HG03460 (cell line): ENCODE results near the gene USP31.
"Not testable (repeated sequence)": the region's sequence is repeated elsewhere in the genome, so short reads cannot be mapped to it uniquely, and the experiment has no call there.

ENCODE experiments used
- ATAC-seq: cut with Tn5 transposase; IDR thresholded peaks from one replicate; pipeline ENCODE4 v1.9.1; 2021; ENCODE audit not compliant: unreplicated experiment

Gene USP31

DNA sequence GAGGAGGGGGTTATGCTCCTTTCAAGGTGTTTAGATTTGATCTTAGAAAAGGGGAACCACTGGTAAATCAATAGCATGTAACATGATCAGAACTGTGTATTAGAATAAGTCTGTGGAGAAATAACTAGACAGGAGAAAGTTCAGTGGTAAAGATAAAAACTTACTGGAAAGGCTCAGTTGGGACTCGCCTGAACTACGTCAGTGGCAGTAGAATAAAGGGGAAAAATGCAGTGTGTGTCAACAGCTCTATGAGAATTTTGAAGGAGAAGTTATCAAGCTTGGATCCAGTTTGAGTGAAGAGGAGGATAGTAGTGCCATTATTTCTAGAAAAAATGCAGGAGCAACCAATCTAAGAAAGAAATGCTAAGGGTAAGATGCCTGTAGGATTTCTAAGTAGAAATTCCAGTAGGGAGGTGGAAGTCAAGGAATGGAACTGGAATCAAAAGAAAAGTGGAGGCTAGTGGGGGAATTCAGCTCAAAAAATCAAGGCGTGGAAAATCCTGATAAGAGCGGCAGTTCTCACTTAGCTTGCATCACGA lies 48.2 kb downstream of the USP31 start:
- no peak for ATAC-seq

DNA sequence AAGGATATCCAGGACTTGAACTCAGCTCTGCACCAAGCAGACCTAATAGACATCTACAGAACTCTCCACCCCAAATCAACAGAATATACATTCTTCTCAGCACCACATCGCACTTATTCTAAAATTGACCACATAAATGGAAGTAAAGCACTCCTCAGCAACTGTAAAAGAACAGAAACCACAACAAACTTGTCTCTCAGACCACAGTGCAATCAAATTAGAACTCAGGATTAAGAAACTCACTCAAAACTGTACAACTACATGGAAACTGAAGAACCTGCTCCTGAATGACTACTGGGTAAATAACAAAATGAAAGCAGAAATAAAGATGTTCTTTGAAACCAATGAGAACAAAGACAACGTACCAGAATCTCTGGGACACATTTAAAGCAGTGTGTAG lies 52.8 kb downstream of the USP31 start:
- ATAC-seq = not testable (repeated sequence)

DNA sequence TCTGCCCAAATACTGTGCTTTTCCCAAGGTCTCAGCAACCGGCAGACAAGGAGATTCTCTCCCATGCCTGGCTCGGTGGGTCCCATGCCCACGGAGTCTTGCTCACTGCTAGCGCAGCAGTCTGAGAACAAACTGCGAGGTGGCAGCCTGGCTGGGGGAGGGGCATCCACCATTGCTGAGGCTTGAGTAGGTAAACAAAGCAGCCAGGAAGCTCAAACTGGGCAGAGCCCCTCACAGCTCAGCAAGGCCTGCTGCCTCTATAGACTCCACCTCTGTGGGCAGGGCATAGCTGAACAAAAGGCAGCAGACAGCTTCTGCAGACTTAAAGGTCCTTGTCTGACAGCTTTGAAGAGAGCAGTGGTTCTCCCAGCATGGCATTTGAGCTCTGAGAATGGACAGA lies 55.1 kb downstream of the USP31 start:
- not testable (repeated sequence) for ATAC-seq

DNA sequence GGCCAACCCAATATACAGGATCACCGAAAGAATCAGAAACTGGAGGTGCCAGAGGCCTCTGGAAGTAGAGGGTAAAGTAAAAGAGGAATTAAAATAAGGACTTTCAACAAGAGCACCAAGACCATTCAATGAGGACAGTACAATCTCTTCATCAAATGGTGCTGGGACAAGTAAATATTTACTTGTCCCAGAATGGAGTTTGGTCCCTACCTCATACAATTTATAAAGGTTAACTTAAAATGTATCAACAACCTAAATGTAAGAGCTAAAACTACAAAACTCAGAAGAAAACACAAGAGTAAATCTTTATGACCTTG lies 56.5 kb downstream of the USP31 start:
- no peak for ATAC-seq

DNA sequence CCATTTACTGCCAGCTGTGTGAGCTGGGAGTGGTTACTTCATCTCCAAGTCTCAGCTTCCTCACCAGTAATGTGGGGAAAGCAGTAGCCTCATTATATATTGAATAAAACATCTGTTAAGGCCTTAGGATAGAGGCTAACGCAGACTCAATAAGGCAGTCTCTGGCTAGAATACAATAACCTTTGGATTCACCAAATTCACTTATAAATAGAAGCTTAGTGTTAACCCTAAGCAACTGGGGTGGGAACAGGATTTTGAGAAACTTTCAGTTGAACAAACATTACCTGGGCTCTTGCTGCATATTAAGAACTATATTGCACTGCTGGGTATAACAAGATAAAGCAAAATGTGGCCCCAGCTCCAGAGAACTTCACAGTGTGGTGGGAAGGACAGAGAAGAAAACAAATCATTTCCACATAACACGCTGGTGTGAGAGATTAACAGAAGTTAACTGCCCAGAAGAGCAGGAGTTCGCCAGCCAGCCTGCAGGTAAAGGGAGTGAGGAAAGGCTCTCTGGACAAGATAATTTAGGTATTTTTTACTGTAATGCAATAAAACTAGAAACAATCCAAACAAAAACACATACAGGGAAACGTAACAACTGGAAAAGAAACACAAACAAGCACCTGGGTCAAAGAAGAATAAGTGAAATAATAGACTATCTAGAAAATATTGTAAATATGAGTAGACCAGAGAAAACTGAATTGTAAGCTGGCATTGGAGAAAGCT lies 57.0 kb downstream of the USP31 start:
- no peak for ATAC-seq

DNA sequence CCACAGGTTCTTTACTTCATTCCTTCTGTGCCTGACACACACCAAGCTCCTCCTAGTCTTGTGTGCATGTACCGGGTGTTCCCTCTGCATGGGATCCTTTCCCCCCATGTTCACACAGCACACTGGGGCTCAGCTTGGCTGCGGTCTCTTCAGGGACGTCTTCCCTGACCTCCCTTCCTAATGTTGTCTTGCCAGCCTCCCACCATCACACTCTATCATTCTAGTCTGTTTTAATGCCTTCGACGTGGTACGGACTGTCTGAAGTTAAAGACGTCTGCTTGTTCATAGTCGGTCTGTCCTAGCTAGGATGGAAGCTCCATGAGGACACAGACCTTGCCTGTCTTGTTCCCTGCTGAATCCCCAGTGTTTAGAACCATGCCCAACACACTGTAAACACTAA lies 60.1 kb downstream of the USP31 start:
- no peak for ATAC-seq

DNA sequence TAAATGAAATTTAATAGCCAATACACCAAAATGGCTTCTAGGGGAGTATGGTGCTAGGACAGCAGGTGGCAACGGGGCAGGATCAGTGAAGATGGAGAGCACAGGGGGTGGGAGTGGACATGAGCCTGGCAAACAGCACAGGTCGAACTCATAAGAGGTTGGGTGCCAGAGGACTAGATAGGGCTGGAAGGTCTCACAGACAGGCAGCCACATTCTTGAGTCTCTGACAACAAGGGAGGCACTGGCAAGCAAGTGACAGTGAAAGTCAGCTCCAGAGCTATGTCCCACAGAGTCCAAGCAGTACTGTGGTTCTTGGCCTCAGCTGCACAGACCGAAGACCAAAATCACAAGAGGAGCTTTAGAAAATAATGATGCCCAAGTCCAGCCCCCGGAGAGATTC lies 61.2 kb downstream of the USP31 start:
- no peak for ATAC-seq

DNA sequence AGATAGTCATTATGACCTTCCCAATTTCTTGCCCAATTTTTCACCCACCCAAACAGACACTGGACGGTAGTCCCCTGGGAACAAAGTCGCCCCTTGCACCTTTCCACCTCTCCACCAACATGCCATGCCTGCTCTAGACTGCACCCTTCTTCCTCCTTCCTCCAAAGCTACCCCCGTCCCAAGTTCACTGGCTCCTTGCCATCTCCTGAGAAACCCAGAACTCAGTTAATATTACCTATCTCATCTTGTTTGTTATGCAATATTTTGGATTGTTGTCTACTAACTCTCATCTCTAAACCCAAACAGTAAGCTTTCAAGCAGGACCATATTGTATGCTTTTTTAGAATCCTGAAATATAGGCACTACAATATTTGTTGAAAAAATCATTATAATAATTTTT lies 63.3 kb downstream of the USP31 start:
- no peak for ATAC-seq

DNA sequence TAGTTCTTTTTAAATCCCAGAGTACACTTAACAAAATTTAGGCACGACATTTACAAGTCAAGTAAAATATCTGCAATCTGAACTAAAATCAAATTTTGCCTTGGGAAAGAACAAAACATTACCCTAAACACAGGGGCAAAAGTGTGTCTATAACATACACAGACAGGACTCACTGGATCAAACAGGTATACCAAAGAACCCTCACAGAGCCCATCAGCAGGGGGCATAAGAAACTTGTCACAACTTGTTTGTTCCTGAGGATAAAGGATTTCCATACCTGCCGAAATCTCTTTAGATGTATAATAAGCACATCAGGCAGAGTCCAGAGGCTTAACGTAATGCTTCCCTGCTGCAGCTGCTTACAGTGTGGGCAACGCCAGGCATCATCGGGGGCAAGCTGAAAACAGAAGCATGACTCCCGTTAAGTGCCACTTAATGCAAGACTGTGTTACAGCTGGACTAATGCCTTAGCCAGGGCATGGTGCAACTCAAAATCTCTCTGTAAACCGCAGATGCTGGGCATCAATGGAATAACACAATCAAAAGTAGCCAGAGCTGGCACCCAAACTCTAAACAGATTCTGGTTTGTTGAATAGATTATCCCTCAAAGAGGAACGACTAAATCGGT lies 67.0 kb downstream of the USP31 start:
- no peak for ATAC-seq

DNA sequence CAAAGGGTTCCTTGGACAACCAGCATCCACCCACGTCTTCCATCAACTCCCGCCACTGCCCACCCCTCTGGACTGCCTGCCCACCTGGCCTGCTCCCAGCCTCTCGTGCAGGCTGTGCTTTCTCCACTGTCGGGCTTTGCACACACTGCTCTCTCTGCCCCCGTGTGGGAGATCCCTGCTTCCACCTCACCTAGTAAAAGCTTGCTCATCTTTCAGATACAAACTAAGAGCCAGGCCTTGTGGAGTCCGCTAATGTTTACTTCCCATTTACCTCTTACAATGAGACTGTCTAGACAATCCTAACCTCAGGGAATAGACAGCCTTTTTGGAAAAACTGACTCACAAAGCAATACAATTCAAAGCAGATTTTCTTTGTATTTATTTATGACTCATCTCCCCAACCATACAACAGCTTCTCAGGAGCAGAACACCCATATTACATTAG lies 67.6 kb downstream of the USP31 start:
- no peak for ATAC-seq

DNA sequence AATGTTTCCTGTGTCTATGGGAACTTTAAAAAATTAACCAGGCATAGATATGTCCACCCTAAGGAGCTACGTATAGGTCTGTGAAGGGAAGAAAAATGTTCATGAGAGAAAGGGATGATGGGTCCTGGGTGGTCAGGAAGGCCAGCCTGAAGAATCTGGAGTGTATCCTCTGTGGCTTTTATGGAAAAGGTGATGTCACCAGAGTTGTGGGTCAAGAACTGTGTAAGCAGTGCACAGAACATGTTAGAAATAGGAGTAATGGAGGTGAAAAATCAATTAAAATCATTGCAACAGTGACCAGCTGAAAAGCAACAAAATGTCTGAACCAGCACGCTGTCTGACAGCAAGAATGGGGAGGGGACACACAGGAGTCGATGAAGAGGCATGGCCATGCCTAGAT lies 68.5 kb downstream of the USP31 start:
- no peak for ATAC-seq

DNA sequence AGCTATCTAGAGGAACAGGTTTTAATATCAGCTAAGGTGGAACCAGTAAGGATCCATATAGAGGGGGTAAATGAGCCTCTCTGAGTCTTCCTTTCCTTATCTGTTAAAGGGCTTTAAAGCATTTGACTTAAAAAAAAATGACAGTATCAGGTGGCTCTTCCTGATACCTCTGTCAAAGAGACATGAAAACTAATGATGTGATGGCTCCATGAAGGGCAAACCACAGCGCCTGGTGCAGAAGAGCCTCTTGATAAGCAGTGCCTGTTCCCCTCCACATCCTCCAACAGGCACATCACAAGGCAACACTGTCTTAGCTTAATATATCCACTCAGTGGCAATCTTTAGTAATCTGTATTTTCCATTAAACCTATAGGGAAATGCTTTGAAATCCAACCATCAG lies 68.9 kb downstream of the USP31 start:
- no peak for ATAC-seq

DNA sequence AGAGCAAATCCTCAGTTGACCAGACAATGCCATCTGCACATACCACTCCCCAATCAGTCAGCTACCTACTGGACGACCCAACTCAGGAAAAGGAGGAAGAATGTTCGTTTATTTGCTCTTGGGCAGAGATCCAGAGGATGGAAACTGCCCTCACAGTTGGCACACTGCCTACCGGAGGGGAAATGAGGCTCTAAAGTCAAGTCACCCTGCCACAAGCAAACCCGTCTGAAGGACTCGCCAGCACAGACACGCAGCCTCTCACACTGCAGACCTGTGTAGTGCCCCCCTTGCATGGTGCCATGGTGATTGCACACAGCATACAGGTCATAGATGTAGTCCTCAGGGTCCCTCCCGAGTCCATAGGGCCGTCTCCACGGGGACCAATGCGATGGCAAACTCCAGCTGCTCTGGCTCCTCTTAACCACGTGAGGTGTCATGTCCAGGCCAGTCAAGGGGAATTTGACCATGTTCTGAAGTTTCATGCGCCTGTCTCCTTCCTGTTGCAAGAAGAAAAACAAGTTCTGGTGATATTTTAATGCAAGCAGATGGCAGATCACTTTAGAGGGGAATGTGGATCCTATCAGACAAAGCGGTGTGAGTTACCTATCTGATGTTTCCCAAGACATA lies 69.5 kb downstream of the USP31 start:
- no peak for ATAC-seq

DNA sequence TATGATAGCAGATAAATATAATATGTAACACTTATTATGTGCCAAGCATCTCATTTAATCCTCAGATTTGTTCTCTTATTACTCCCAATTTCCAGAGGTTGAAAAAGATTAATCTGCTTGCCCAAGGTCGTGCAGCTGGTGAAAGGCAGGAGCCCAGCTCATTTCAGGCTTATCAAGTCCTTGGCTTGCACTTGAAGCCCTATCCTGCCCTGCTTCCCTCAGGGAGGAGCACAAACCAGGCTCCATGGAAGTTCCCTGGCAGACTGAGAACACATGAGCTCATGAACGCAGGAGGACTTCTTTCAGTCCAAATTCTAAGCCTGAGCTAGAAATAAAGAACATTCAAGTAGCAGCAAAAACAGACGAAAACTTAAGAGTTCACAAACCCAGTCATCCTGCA lies 74.8 kb downstream of the USP31 start:
- no peak for ATAC-seq

DNA sequence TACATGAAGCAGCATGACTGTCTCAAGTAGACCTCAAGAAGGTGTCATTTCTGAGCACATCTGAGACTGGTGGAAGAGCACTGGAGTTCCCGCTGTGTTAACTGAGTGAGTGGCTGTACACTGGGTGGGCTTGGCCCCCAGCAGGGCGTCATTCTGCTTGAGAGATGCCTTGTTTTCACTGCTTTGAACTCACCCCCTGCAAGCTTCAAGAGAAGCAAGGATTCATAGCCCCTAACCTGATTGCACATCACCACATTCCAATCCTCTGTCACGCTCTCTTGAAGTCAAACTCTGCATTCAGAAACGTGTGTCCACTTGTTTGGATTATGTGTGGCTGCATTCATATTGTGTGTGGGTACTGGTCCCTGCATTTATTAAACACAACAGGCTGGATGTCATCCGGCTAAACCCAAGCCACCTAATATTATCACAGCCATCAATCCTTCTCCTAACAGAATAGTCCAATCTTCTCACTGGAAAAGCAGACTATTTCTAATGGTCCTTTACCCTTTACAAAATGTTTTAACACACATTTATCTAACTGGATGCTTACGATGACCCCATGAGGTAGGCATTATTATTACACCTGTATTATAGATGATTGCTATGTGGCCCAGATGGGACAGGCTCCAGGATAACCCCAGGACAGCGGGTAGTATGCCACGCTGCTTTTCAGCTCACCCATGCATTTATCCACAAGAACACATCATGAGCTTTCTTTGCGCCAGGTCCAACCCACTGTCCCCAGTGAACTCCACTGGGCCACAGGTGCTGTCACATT lies 76.3 kb downstream of the USP31 start:
- no peak for ATAC-seq

DNA sequence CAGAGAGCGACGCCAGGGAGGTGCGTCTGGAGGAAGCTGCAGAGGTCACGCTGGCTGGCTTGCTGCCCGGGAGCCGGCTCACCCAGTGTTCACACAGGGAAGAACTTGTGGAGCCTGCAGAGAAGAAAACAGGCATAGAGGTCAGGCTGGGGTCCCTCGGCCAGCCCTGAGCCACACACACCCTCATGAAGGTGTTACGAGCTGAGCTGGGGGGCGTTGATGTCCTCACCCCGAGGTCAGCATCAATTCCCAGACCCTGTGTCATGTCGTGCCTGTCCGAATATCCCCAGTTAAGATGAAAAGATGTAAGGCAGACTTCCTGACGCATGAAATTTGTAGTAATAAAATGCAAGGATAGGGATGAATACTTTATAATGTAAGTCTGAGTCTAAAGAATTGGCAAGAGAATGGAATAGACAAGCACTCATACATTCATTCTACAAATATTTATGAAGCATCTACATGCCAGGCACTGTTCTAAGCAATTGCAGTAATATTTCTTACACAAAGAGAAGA lies 77.1 kb downstream of the USP31 start:
- ATAC-seq = no peak

DNA sequence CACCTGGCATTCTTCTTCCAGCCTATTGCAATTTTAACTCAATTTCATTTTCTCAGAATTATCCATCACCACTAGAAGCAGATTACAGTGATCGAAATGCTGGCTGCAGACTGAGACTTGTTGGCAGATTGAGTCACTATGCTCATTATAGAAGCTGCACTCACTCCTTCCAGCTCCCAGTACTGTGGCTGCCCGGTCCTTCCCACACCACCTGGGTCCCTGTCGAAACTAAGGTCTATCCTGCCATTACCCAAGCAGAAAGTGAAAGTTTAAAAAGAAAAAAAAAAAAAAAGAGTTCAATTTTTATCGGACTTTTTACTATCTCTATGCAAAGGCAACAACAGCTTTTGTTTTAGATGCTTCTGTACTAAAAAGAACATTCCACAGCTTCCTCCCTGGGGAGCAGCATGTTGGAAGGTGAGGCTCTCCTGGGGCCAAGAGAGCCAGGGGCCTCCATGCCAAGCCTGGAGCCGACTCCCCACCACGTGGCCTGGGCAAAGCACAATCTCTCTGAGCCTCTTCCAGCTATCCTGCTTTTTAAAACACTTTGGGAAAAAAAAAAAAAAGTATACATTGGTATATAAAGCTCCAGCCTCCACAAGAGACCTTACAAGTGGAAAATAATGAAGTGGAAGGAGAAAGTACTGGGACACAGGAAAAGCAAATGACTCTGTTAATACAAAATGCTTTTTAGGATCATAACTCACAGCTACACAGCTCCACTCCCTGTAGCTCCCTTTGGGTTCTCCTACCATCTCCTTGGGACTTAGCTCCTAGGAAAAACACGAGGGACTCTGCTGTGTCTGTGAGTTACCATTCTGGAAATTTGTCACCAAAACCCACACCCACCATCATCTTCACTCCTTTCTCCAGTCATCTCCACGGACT lies 77.8 kb downstream of the USP31 start:
- no peak for ATAC-seq

DNA sequence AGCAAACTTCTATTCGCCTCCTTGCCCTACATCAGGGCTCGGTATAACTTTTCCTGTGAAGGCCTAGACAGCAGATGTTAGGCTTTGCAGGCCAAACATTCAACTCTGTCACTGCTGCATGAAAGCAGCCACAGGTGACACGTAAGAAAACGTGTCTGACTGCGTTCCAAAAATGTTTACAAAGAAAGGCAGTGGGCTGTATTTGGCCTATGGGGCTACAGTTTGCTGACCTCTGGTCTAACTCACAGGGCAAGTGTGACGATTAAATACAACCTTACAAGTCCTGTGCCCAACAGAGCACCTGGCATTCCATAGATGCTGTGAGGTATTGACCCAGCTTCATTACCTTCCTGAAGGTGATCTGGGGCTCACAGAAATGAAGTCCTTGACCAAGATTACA lies 79.4 kb downstream of the USP31 start:
- no peak for ATAC-seq

DNA sequence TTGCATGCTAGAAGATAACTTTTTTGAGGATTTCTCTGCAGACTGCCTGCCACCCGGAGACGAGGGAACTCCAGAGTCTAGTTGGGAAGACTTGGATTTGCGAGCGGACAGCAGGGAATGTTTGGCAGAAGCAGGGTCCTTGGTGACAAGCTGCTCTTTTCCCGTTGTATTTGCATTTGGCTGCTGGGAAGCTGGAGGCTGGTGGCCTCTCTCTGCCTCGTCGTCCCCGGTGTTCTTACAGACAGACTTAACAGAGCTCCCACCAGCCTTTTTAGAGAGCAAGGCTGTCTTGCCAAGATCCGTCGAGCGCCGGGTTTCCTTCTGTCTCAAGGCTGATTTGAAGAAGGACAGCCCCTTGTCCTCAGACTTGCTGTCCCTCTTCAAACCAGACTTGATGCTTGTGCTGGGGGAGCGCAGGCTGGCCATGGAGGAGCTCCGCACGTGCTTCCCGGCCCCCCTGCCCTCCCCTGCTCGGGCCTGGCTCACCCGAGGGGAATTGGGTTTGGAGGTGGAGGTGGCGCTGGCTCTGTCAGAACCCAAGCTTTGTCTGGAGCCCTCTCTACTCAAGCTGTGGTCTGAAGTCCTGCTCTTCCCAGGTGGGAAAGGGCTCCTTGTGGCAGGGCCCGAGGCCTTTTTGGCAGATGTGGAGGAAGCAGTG lies 81.0 kb downstream of the USP31 start:
- ATAC-seq = no peak

DNA sequence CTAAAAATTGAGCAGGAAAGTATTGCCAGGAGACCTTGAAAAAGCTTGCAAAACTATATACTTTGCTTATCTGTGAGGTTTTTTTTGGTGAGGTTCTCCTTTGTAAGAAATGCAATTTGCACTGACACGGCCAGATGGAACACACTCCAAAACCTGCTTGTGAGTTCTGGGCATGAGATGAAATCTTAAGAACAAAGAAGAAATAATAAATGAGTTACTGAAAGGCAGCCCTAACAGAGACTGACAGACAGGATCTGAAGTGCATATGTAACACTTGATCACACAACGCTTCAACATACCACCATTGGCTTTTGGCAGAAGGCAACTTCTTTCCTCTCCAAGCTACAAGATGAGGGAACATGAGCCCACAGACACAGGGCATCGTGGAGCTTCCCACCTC lies 82.6 kb downstream of the USP31 start:
- no peak for ATAC-seq
